GM20000 (cell line): ENCODE results near the gene TMEM151B.
A peak's percentile ranks its signal among the peaks of the same experiment; 100 is the strongest.

Experiments
- DNase-seq: peaks from one replicate; pipeline ENCODE4 v3.0.0; 2012; ENCODE audit warnings: low spot score
- TF ChIP-seq, protein P1 (sequence below): IDR thresholded peaks from 2 replicates; pipeline ENCODE4 v1.5.1; 2012; ENCODE audit warnings: mild to moderate bottlenecking, control low read depth; ENCODE audit errors: extremely low read depth, missing control alignments

Gene TMEM151B

DNA sequence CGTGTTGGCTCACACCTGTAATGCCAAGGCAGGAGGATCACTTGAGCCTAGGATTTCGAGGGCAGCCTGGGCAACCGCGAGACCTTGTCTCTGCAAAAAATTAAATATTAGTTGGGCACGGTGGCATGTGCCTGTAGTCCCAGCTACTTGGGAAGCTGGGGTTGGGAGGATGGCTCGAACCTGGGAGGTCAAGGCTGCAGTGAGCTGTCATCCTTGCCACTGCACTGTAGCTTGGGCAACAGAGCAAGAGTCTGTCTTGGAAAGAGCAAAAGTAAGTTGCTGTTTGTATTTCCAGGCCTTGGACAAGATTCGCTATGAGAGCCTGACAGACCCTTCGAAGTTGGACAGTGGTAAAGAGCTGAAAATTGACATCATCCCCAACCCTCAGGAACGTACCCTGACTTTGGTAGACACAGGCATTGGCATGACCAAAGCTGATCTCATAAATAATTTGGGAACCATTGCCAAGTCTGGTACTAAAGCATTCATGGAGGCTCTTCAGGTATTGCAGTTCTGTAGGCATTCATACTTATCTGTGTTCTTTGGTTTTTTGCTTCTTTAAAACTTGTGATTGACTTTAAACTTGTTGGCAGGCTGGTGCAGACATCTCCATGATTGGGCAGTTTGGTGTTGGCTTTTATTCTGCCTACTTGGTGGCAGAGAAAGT, 21.0 kb upstream of the TMEM151B start:
- no peak for DNase-seq
- TF ChIP-seq, protein P1, sequence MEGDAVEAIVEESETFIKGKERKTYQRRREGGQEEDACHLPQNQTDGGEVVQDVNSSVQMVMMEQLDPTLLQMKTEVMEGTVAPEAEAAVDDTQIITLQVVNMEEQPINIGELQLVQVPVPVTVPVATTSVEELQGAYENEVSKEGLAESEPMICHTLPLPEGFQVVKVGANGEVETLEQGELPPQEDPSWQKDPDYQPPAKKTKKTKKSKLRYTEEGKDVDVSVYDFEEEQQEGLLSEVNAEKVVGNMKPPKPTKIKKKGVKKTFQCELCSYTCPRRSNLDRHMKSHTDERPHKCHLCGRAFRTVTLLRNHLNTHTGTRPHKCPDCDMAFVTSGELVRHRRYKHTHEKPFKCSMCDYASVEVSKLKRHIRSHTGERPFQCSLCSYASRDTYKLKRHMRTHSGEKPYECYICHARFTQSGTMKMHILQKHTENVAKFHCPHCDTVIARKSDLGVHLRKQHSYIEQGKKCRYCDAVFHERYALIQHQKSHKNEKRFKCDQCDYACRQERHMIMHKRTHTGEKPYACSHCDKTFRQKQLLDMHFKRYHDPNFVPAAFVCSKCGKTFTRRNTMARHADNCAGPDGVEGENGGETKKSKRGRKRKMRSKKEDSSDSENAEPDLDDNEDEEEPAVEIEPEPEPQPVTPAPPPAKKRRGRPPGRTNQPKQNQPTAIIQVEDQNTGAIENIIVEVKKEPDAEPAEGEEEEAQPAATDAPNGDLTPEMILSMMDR, result no peak

DNA sequence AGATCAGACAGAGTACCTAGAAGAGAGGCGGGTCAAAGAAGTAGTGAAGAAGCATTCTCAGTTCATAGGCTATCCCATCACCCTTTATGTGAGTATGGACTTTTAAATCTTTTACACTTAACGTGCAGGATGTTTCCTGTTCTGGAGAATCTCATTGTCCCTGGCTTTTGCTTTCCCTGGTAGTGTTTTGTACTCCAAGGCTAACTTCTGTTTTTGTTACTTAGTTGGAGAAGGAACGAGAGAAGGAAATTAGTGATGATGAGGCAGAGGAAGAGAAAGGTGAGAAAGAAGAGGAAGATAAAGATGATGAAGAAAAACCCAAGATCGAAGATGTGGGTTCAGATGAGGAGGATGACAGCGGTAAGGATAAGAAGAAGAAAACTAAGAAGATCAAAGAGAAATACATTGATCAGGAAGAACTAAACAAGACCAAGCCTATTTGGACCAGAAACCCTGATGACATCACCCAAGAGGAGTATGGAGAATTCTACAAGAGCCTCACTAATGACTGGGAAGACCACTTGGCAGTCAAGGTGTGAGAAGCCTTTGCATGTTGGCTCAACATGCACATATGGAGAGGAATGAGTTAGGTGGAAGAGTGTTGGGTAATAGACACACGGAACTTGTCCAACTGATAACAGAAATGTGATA, 20.1 kb upstream of the TMEM151B start:
- TF ChIP-seq, protein P1, result no peak
- no peak for DNase-seq

DNA sequence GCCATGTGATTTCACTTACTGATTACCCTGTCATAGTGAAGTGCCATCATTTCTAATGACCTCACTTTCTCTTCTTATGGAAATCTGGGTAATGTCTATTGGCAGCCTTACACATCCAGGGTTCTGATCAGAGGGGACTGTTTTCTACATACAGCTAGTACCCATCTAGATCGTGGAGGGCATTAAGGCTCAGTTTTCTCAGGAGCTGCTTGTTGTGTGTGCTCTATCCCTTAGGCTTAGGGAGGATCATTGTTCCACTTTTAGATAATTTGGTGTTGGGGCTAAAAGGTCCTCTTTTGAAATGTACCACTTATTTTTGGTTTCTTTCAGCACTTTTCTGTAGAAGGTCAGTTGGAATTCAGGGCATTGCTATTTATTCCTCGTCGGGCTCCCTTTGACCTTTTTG, 19.5 kb upstream of the TMEM151B start:
- DNase-seq, result no peak
- TF ChIP-seq, protein P1, result no peak

DNA sequence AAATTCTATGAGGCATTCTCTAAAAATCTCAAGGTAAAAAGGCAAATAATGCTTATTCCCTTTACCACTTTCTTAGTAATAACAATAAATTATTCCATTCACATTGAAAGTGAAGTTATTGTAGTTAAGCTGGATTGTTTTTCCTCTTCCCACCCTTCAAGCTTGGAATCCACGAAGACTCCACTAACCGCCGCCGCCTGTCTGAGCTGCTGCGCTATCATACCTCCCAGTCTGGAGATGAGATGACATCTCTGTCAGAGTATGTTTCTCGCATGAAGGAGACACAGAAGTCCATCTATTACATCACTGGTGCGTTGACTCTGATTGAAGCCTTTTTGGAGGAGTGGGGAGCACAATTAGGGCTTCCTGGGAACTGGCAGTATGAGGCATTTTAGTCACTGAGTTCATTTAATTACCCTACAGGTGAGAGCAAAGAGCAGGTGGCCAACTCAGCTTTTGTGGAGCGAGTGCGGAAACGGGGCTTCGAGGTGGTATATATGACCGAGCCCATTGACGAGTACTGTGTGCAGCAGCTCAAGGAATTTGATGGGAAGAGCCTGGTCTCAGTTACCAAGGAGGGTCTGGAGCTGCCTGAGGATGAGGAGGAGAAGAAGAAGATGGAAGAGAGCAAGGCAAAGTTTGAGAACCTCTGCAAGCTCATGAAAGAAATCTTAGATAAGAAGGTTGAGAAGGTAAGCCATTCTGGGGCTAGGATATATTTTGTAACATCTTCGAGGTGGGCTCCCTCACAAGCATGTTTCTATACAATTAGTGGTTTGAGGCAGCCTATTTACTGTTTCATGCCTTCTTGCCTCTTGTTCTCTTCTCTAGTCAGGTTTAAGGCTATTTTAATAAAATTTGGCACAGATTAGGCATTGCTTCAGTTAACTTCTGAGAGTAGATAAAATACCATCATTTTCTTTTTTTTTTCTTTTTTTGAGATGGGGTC, 18.4 kb upstream of the TMEM151B start:
- DNase-seq, result no peak
- TF ChIP-seq, protein P1, result no peak

DNA sequence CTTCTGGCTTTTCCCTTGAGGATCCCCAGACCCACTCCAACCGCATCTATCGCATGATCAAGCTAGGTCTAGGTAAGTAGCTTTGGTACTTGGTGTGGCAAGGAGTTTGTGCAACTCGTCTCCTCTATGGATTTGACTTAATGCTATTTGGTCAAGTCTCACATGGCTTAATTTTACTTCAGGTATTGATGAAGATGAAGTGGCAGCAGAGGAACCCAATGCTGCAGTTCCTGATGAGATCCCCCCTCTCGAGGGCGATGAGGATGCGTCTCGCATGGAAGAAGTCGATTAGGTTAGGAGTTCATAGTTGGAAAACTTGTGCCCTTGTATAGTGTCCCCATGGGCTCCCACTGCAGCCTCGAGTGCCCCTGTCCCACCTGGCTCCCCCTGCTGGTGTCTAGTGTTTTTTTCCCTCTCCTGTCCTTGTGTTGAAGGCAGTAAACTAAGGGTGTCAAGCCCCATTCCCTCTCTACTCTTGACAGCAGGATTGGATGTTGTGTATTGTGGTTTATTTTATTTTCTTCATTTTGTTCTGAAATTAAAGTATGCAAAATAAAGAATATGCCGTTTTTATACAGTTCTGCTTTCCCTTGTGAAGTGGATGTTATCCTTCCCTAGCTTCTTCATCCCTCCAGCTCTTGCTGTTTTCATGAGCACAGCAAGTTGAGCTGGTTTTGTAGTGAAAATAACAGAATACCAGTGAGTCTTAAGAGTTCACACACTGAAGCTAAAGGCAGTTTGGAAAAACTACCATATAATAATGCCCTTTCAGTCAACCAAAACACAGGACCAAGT, 16.7 kb upstream of the TMEM151B start:
- TF ChIP-seq, protein P1, result peak; percentile 35
- no peak for DNase-seq

DNA sequence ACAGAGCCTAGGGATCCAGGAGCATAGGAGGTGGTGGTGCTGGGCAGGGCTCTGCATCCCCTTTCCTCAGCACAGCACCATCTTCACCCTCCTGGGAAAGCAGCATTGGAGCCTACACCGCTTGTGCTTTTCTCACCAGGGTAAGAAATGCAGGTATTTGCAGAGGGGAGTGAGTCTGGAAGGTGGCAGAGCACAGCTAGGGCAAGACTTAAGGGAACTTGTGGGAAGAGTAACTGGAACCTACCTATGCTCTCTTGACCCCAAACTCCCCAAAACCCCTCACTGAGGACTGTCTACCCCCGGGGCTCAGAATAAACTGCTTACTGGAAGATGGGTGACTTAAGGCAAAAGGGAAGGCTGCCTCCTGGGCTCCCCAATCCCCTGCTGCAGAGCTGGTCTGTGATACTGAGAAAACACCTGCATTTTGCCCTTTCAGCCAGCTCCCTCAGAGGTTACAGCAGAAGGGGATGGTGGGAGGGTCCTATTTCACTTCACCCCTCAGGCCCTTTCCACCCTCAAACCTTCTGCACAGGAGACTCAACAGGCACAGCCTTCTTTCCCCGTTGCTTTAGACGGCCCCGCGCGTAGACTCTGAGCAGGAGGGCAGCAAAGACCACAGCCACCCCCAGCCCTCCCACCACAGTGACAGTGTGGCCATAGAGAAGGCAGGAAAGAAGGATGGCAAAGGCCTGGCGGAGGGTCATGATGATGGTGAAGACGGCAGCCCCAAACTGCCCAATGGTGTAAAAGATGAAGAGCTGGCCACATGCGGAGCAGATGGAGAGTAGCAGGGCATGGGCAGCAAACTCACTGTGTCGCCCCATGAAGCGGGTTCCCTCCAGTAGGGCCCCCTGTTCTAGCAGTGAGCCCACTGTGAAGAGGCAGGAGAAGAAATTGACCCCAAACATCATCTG, 15.8 kb upstream of the TMEM151B start:
- TF ChIP-seq, protein P1, result no peak
- DNase-seq, result no peak
